ENCODE data around the gene FAM222B.

DNA sequence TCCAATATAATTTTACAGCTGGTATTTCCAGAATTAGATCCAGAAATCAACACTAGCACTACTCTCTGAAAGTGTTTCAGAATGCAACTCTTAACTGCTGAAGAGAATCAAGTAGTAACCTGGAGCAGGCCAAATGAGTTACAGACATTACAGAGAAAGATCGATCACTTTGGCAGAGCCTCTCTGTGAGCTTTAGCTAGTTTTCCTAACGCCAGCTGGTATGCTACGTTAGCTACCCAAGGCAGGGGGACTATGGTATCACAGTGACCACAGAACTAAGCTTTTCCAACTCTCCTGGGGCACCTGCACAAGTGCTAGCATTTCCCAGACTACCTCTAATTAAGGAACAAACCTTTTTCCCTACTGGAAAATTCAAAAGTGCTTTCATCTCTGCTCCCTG, 68.4 kb downstream of the FAM222B start:
- no peak for TF ChIP-seq FOXK1 (CRISPR knock-in tag; IDR thresholded peaks at IDR 0.05)
- no peak for TF ChIP-seq NR2C2 (CRISPR knock-in tag; IDR thresholded peaks at IDR 0.05)
- TF ChIP-seq, protein P1, sequence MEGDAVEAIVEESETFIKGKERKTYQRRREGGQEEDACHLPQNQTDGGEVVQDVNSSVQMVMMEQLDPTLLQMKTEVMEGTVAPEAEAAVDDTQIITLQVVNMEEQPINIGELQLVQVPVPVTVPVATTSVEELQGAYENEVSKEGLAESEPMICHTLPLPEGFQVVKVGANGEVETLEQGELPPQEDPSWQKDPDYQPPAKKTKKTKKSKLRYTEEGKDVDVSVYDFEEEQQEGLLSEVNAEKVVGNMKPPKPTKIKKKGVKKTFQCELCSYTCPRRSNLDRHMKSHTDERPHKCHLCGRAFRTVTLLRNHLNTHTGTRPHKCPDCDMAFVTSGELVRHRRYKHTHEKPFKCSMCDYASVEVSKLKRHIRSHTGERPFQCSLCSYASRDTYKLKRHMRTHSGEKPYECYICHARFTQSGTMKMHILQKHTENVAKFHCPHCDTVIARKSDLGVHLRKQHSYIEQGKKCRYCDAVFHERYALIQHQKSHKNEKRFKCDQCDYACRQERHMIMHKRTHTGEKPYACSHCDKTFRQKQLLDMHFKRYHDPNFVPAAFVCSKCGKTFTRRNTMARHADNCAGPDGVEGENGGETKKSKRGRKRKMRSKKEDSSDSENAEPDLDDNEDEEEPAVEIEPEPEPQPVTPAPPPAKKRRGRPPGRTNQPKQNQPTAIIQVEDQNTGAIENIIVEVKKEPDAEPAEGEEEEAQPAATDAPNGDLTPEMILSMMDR (IDR thresholded peaks at IDR 0.05), result no peak

Data from WTC11 (cell line).